Activated naive CD8-positive, alpha-beta T cell treated with anti-CD3 and anti-CD28 coated beads, Interleukin-2, amount 50 U/mL, for 16 hours (primary cell): ENCODE data around the gene CD151.

Experiments used
- DNase-seq: peaks from one replicate; pipeline ENCODE4 v3.0.0-alpha.2; 2020; ENCODE audit warnings: low read depth, low spot score

The CD151 gene

DNA sequence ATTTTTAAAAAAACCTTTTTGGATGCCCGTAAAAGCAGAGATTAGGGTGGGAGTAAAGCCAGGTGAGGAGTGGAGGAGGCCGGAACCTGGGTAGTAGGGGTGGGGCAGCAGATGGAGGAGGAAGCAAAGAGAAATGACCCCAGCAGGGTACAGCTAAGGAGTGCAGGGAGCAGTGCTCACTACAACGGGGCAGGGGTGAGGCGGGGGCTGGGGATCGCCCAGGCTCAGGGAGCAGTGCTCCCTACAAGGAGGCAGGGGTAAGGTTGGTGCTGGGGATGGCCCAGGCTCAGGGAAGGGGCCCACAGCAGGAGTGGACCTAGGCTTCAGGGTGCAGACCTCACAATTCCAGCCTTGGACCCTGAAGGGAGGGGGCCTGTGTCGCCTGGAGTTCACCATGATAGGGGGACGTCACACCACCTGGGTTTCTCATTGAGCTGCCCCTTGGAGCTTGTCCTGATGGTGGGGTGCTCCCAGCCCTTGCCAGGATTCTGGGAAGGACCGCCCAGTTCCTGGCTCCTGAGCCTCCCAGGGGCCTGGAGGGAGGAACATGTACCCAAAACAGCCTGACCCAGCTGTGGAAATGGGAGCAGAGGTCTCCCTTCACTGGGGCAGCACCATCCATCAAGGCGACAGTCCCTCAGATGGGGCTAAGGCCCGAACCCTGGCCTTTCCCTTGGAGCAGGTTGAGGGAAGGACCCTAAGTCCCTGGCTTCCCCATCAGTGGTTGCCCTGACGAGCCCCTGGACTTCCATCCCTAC is 16.9 kb upstream of the CD151 start:
- no peak for DNase-seq

DNA sequence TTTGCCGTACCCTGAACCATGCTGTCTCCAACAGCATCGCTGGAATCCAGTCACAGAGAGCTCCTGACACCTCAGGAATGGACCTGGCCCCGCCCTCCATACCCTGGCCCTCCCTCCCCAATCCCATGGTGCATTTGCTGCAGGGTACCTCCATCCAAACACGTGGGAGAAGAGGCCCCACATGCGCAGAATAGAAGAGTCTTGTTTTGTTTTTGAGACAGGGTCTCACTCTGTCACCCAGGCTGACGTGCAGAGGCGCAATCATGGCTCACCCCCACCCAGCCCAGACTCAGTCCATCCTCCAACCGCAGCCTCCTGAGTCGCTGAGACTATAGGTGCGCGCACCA is 16.3 kb upstream of the CD151 start:
- no peak for DNase-seq

DNA sequence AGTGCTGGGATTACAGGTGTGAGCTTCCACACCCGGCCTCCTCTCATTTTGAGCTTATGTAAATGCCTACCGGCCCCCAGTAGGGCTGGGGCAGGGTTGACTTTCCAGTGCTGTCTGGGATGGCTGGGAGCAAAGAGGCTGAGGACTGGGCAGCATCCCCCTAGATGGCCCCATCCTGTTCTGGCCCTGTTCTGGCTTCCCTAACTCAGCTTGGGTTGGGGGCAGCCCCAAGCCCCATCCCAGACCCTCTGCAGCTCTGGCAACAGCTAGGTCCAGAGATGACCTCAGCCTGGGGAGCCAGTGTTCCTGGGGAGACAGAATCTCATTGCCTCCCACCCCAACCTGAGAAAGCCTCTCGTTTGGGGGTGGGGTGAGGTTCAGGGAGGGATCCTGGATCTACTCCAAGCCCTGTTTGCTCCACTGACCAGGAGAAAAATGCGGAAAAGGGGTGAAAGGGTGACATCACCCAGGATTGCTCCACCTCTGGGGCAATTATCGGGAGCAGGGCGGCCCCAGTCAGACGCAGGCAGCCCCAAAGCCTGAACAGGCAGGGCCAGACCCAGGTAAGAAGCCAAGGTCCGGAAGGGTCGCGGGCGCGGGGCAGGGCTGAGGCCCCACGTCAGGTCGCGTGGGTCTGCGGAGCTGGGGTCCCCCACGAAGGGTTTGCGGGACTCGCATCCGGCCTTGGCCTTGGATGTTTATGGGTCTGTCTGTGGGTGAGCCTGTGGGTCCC is 14.2 kb upstream of the CD151 start, which contains the start of gene PNPLA2:
TSS of gene PNPLA2 (plus strand) at position 519 of the 733 bp plus-strand sequence. CDS start 805 bp downstream, outside the sequence.
- no peak for DNase-seq

DNA sequence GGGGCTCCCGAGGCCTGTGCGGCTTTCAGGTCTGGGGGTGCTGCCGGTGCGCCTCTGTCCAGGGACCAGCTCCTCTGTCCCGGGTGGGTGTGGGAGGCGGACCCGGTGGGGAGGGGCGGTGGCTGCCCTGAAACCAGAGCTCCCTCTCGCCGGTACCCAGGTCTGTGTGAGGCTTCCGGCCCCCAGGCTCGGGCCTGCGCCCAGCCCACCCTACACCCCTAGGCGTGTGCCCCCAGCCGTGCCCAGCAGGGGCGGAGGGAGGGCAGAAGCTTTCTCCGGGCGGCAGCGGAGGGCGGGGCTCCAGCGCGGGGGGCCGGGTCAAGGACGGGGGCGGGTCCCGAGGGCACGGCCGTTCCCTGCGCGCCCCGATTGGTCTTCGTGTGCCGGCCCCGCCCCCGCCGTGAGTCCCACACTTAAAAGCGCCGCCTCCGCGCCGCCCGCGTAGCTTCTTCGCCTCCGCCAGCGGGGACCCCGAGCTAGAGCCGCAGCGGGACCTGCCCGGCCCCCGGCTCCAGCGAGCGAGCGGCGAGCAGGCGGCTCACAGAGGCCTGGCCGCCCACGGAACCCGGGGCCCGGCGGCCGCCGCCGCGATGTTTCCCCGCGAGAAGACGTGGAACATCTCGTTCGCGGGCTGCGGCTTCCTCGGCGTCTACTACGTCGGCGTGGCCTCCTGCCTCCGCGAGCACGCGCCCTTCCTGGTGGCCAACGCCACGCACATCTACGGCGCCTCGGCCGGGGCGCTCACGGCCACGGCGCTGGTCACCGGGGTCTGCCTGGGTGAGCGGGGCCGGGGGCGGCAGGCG is 13.4 kb upstream of the CD151 start:
- peak; percentile 82 for DNase-seq

GRCh38 chr11:819943-820649 is 12.7 kb upstream of the CD151 start:
- peak; percentile 85 for DNase-seq

DNA sequence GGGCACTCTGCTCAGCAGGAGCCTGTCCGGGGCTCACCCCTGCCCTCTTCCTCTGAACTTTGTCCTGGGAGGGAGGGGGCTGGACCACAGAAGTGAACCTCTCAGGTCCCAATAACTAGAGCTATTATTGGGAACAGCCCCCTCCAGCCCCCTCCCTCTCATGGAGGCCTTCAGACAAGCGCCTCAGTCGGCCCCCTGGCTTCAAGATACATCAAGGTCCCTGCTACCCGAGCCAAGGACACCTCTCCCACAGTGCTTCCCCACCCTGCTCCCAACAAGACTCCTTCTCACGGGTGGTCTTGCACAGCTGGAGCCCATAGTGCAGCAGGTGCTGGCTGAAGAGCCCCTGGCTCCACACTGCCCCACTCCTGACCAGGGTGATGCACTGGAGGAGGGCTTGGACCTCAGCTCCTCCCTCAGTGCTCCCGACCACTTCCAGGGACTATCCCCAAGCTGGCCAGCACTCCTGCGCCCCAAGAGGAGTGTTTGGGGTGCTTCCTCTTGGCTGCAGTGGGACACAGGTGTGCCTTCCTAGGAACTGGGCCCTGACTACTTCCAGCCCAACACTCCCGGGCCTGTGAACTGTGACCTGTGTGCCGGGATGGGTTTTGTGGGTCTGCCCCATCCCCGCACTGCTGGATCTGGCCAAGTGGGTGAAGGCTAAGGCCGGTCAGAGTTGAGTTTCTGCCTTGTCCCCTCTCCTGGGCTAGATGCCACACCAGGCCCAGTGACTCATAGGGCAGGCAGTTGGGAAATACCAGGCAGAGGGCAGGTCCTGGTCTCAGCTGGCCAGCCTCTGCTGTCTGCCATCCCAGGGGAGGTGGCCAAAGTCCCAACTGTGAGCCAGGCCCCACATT is 11.9 kb upstream of the CD151 start:
- DNase-seq, result no peak

- no peak for DNase-seq
These were observed 11.0 kb upstream of the CD151 start for GRCh38 chr11:821512-822371.

- no peak for DNase-seq
These were observed 9.1 kb upstream of the CD151 start for GRCh38 chr11:823441-824291.

DNA sequence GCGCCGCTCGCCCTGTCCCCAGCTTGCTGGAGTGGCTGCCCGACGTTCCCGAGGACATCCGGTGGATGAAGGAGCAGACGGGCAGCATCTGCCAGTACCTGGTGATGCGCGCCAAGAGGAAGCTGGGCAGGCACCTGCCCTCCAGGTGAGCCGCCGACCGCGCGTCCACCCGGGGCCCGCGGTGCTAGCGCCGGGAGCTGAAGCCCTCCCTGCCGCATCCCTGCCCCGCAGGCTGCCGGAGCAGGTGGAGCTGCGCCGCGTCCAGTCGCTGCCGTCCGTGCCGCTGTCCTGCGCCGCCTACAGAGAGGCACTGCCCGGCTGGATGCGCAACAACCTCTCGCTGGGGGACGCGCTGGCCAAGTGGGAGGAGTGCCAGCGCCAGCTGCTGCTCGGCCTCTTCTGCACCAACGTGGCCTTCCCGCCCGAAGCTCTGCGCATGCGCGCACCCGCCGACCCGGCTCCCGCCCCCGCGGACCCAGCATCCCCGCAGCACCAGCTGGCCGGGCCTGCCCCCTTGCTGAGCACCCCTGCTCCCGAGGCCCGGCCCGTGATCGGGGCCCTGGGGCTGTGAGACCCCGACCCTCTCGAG is 8.4 kb upstream of the CD151 start:
- DNase-seq, result no peak

DNA sequence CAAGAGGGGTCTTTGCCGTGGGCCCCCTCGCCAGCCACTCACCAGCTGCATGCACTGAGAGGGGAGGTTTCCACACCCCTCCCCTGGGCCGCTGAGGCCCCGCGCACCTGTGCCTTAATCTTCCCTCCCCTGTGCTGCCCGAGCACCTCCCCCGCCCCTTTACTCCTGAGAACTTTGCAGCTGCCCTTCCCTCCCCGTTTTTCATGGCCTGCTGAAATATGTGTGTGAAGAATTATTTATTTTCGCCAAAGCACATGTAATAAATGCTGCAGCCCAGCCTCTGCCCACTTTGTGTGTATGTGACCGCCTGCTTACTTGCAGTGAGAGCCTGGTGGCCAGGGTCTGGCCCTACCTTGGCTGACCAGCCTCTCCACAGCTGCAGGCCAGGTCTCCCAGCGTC is 7.8 kb upstream of the CD151 start:
- DNase-seq, result no peak

- no peak for DNase-seq
These were observed 7.2 kb upstream of the CD151 start for GRCh38 chr11:825366-826226.

DNA sequence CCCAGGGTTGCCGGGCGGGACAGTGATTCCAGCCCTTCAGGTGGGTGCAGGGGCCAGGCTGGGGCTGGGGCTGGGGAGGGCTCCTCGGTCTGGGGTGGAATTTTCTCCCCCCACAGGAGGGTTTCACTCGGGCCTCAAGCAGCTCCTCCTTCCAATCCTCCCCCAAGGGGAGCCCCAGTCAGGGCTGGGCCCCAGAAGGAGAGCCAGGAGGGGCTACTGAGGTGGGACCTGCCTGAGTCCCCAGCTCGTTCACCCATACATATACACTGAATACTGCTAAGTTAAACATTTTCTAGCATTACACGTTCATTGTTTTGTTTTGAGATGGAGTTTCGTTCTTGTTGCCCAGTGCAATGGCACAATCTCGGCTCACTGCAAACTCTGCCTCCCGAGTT is 6.5 kb upstream of the CD151 start:
- DNase-seq, result no peak

- no peak for DNase-seq
These were observed 6.0 kb upstream of the CD151 start for GRCh38 chr11:826836-827145.

GRCh38 chr11:827146-827896 is 5.4 kb upstream of the CD151 start:
- DNase-seq, result no peak

GRCh38 chr11:827897-828192 is 4.9 kb upstream of the CD151 start, which contains the start of gene CRACR2B:
Gene CRACR2B (plus strand): TSS chr11:827919. CDS start chr11:828608, 689 bp downstream.
- DNase-seq, result no peak

GRCh38 chr11:828506-829175 is 4.1 kb upstream of the CD151 start:
- no peak for DNase-seq
